Measurements from ENCODE around the gene UBC.

The UBC gene

DNA sequence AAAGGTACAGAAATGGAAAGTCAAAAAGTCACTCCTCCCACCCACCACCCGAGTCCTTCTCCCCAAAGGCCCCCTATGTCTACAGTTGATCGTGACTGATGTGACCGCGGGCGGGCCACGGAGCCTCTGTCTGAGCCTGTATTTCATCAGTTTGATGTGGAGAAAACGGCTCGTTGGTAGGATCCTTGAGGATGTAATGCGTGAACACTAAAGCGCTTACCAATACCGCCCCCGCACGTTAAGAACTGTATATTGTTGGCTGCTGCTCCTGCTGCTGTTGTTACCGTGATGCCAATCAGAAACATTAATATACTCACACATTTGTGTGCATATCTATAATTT lies 24.6 kb upstream of the UBC start:
- H3K27ac ChIP-seq (ENCODE audit: extremely low read depth, low read depth, low read length): peak overlapping the region; percentile 99
- ChIA-PET CTCF (interaction anchor here (0.6 to 5.9 kb wide), 10 partner anchors 11 to 1035 kb away, joined by 3 to 48 read pairs (median 7); partner anchors contain the start of gene BRI3BP), POLR2A (interaction anchor here (0.6 to 6.1 kb wide), 5 partner anchors 14 to 56 kb away, joined by 3 to 109 read pairs (median 5); partner anchors contain the start of gene UBC)
- H3K4me1 ChIP-seq (ENCODE audit: control insufficient read depth, insufficient read depth, low read length): peaks cover 4% of the 10 kb centered on the region
- peak overlapping the region; percentile 47 for H3K4me3 ChIP-seq (ENCODE audit: low read depth, low read length)
- H3K9me3 ChIP-seq (ENCODE audit: control insufficient read depth, insufficient read depth, low read depth, low read length): no peaks in the 10 kb centered on the region
- H3K36me3 ChIP-seq (ENCODE audit: control insufficient read depth in 2 of 2, insufficient read depth in 1 of 2, low read length in 2 of 2): peaks cover 0 to 3% of the 10 kb centered on the region in 2 experiments; a peak in 1 of 3 replicates
- TF ChIP-seq, protein P1, sequence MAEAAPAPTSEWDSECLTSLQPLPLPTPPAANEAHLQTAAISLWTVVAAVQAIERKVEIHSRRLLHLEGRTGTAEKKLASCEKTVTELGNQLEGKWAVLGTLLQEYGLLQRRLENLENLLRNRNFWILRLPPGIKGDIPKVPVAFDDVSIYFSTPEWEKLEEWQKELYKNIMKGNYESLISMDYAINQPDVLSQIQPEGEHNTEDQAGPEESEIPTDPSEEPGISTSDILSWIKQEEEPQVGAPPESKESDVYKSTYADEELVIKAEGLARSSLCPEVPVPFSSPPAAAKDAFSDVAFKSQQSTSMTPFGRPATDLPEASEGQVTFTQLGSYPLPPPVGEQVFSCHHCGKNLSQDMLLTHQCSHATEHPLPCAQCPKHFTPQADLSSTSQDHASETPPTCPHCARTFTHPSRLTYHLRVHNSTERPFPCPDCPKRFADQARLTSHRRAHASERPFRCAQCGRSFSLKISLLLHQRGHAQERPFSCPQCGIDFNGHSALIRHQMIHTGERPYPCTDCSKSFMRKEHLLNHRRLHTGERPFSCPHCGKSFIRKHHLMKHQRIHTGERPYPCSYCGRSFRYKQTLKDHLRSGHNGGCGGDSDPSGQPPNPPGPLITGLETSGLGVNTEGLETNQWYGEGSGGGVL (tag by site-specific recombination; IDR thresholded peaks at IDR 0.05): peak; percentile 9; the same call in 1 of the 2 replicates
- no peak for TF ChIP-seq ZNF138 (tag by site-specific recombination; IDR thresholded peaks at IDR 0.05; ENCODE audit: borderline replicate concordance)
- TF ChIP-seq GFI1B (tag by site-specific recombination; IDR thresholded peaks at IDR 0.05): no peak
- TF ChIP-seq ZNF335 (tag by site-specific recombination; conservative IDR thresholded peaks at IDR 0.05): peak; percentile 89
- no peak for TF ChIP-seq YY1 (tag by site-specific recombination; IDR thresholded peaks at IDR 0.05)
- no peak for TF ChIP-seq ZNF596 (tag by site-specific recombination; IDR thresholded peaks at IDR 0.05)
- TF ChIP-seq EGR2 (tag by site-specific recombination; IDR thresholded peaks at IDR 0.05; ENCODE audit: low read depth): peak; percentile 52
- TF ChIP-seq KLF10 (tag by site-specific recombination; IDR thresholded peaks at IDR 0.05): no peak; the same call in 1 of the 2 replicates
- TF ChIP-seq, protein P2, sequence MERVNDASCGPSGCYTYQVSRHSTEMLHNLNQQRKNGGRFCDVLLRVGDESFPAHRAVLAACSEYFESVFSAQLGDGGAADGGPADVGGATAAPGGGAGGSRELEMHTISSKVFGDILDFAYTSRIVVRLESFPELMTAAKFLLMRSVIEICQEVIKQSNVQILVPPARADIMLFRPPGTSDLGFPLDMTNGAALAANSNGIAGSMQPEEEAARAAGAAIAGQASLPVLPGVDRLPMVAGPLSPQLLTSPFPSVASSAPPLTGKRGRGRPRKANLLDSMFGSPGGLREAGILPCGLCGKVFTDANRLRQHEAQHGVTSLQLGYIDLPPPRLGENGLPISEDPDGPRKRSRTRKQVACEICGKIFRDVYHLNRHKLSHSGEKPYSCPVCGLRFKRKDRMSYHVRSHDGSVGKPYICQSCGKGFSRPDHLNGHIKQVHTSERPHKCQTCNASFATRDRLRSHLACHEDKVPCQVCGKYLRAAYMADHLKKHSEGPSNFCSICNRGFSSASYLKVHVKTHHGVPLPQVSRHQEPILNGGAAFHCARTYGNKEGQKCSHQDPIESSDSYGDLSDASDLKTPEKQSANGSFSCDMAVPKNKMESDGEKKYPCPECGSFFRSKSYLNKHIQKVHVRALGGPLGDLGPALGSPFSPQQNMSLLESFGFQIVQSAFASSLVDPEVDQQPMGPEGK (tag by site-specific recombination; IDR thresholded peaks at IDR 0.05): peak; percentile 57; the same call in 1 of the 2 replicates
- peak; percentile 91; the same call in 1 of the 2 replicates for TF ChIP-seq ZNF610 (tag by site-specific recombination; IDR thresholded peaks at IDR 0.05; ENCODE audit: borderline replicate concordance)
- TF ChIP-seq BCL11B (tag by site-specific recombination; IDR thresholded peaks at IDR 0.05; ENCODE audit: low read depth): no peak
- TF ChIP-seq FEZF1 (tag by site-specific recombination; IDR thresholded peaks at IDR 0.05): no peak
- no peak for TF ChIP-seq ZNF670 (tag by site-specific recombination; IDR thresholded peaks at IDR 0.05; ENCODE audit: low read depth)
- no peak for TF ChIP-seq ZNF433 (tag by site-specific recombination; IDR thresholded peaks at IDR 0.05; ENCODE audit: low read depth)
- no peak for TF ChIP-seq ZBTB7A (tag by site-specific recombination; IDR thresholded peaks at IDR 0.05; ENCODE audit: low read depth)
- no peak for TF ChIP-seq ZNF133 (tag by site-specific recombination; IDR thresholded peaks at IDR 0.05)
- TF ChIP-seq GLI4 (tag by site-specific recombination; IDR thresholded peaks at IDR 0.05): no peak
- TF ChIP-seq ZNF48 (tag by site-specific recombination; IDR thresholded peaks at IDR 0.05): no peak
- no peak for TF ChIP-seq ZSCAN4 (tag by site-specific recombination; IDR thresholded peaks at IDR 0.05)
- TF ChIP-seq ZNF473 (tag by site-specific recombination; IDR thresholded peaks at IDR 0.05): no peak
- no peak for TF ChIP-seq ZNF37A (tag by site-specific recombination; IDR thresholded peaks at IDR 0.05)
- TF ChIP-seq ZNF707 (tag by site-specific recombination; IDR thresholded peaks at IDR 0.05): no peak
- no peak for TF ChIP-seq ZNF837 (tag by site-specific recombination; IDR thresholded peaks at IDR 0.05)
- no peak for TF ChIP-seq ZNF701 (tag by site-specific recombination; IDR thresholded peaks at IDR 0.05)
- TF ChIP-seq ZFP69B (tag by site-specific recombination; IDR thresholded peaks at IDR 0.05): no peak
- TF ChIP-seq, protein P3, sequence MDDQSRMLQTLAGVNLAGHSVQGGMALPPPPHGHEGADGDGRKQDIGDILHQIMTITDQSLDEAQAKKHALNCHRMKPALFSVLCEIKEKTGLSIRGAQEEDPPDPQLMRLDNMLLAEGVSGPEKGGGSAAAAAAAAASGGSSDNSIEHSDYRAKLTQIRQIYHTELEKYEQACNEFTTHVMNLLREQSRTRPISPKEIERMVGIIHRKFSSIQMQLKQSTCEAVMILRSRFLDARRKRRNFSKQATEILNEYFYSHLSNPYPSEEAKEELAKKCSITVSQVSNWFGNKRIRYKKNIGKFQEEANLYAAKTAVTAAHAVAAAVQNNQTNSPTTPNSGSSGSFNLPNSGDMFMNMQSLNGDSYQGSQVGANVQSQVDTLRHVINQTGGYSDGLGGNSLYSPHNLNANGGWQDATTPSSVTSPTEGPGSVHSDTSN (CRISPR knock-in tag; IDR thresholded peaks at IDR 0.05): no peak
- TF ChIP-seq, protein P4, sequence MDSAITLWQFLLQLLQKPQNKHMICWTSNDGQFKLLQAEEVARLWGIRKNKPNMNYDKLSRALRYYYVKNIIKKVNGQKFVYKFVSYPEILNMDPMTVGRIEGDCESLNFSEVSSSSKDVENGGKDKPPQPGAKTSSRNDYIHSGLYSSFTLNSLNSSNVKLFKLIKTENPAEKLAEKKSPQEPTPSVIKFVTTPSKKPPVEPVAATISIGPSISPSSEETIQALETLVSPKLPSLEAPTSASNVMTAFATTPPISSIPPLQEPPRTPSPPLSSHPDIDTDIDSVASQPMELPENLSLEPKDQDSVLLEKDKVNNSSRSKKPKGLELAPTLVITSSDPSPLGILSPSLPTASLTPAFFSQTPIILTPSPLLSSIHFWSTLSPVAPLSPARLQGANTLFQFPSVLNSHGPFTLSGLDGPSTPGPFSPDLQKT (IDR thresholded peaks at IDR 0.05; ENCODE audit: borderline replicate concordance, low read depth, low read length): no peak
- no peak for TF ChIP-seq ZNF791 (tag by site-specific recombination; IDR thresholded peaks at IDR 0.05)
- no peak for TF ChIP-seq ZNF558 (tag by site-specific recombination; IDR thresholded peaks at IDR 0.05)
- no peak for TF ChIP-seq ZNF530 (tag by site-specific recombination; IDR thresholded peaks at IDR 0.05; ENCODE audit: low read depth)
- TF ChIP-seq ZNF571 (tag by site-specific recombination; IDR thresholded peaks at IDR 0.05): no peak
- TF ChIP-seq ZNF394 (tag by site-specific recombination; IDR thresholded peaks at IDR 0.05; ENCODE audit: borderline replicate concordance): no peak
- TF ChIP-seq REPIN1 (tag by site-specific recombination; IDR thresholded peaks at IDR 0.05; ENCODE audit: low read depth): no peak
- TF ChIP-seq MEIS1 (CRISPR knock-in tag; IDR thresholded peaks at IDR 0.05; ENCODE audit: borderline replicate concordance): no peak

Measured in HEK293 (cell line).